HG03103 (cell line): Measurements from ENCODE around the gene HMGB4.

Source experiments
- ATAC-seq: cut with Tn5 transposase; IDR thresholded peaks from one replicate; pipeline ENCODE4 v1.9.1; 2021; ENCODE audit warnings: low read depth; ENCODE audit not compliant: unreplicated experiment

Gene HMGB4

DNA sequence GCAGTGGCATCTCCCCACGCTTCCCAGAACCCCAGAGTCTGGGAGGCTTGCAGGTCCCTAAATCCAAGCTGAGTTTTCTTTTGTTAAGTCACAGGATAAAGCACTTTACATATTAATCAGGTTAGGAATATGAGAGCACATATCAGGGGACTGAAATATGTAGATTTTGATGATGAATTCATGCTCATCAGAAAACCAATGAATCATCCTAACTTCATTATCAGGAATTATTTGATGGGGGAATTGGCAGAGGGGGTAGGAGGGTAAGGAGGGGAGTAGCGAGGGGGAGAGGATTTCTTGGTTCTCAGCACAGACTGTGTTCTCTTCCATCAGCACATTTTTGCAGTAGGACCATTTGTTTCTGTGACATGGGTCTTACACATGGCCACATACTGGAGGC, 32.1 kb downstream of the HMGB4 start:
- ATAC-seq = no peak

DNA sequence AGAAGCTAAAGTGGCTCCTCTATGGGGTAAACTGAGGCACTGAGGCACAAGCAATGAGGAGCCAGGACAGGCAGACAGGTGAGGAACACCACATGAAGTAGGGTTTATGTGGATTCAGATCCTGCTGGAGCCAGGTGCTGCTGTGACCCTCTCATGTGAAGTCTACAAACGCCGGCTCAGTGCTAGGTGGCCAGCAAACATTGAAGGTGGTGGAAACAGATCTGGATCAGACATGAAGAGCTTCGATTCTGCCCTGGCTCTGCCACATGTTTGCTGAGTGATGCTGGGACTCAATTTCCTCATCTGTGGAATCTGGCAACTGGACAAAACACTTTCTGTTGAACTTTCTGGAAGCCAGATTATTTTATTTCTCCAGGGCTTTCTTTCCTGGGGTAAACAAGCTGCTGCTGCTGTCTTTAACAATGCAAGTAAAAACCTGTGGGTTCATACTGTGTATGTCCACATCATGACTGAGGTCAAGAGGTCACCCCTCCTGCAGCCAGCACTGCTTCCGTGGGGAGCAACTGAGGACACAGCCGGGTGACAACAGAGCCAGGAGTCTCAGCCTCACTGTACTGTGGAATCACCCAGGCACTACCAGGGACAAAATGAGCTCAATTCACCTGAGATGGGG, 33.3 kb downstream of the HMGB4 start:
- no peak for ATAC-seq

DNA sequence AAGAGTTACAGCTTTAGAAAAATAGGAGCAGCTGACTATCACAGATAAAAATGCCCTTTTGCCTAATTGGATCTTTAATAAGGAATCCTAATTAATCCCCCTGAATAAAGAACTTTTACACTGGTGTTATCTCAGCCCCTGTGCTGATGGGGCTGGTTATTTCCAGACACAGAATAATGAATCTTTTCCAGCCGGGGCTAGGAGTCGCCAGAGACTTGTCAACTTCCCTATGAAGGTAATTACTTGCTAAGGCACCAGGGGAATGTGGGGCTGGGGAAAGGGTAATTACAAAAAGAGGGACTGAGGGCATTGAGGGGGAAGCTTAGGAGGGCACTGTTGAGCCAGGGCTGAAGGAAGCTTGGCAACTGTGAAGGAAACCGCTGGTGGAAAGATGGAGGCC, 34.5 kb downstream of the HMGB4 start:
- ATAC-seq = no peak

DNA sequence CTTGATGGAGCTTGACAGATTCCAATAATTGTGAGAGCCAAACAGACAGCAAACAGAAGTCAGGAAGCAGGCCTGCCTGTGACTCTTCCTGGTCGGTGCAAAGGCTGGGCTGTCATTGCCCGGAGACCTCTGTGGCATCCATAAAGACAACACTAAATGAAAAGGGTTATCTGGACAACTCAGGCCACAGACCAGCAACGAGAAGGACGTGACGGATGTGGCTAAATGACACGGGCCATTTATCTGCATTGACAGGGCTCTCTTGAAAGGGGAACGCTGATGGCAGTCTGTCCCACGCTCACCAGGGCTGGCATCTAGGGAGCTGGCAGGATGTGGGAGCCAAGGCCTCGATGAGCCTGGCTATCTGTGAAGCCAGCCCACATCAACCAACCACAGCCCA, 35.0 kb downstream of the HMGB4 start:
- ATAC-seq = no peak

DNA sequence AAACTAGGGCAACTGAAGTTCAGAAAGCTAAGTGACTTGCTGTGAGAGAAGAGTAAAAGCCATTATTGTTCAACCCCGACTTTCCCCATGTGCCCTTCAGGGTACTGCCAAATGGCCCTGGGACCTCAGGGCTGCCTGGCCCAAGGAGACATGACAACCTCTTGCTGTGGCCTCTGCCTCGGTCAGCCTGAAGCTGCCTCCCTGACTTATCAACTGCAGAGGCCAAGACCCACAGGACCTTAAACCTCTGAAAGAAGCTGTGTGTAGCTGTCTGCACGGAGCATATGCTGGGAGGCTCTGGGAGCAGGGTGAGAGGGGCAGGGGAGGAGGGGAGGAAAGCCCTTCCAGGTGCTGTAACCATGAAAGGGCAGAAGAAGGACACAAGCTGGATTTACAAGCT, 35.9 kb downstream of the HMGB4 start:
- no peak for ATAC-seq

DNA sequence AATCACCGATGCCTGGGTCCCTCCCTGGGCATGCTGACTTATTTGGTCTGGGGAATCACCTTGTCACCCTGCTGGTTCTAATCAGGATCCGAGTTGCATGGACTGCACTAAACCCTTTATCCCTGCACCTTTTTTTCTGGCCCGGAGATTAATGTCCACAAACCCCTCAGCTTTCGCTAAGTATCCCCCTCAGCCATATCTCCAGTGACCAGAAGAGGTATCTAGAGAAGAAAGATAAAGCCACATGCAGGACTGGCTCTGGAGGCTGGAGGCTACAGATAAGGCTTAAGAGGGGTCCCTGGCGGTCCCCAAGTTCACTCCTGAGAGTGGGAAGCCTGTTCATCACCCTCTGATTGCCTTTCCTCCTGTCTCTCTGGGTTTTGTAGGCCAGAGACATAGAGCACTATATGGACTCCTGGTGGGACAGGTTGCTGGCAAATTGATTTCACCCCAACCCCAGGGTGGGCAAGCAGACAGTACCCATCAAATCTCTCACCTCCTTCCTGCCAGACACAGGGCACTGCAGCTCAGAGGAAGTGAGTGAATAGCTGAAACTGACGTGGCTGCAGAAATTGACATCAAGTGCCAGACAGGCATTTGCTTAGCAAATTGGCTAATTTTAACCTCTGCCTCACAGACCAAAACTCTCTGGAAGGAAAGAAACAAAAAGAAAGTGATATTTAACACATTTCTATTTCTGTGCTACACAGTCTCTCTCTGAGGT, 38.8 kb downstream of the HMGB4 start:
- ATAC-seq = peak; percentile 55

DNA sequence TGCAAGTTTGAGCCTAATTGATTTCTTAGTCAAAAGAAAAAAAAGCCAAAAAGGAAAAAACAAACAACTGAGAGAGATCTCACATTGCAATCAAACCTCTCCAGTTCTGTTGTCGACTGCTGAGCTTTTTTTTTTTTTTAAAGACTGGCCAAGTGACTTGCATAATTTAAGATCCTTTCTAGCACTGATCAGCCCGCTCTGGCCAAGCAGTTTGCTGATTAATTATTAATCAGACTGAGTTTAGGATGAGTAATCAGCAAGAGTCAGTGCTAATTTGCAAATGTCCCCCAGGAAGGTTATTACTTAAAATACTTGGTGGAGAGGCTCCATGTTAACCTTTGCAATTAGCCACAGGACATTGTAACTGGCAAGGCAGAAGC, 39.3 kb downstream of the HMGB4 start:
- peak; percentile 6 for ATAC-seq

DNA sequence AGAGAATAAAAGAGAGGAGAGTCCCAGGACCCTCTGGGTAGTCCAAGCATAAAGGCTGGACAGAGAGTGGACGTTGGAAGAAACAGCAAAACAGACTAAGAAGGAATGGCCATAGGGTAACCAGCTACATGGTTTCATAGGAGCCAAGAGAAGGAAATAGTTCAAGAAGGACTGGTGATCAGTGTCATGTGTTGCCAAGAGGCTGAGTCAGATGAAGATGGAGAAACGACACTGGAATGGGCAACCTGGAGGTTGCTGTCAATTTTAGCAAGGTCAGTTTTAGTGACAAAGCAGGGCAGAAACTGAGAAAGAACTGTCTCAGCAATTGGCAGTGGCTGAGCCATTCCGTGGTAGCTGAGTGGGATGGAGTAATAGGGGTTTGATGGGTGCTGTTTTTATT, 41.4 kb downstream of the HMGB4 start:
- no peak for ATAC-seq

DNA sequence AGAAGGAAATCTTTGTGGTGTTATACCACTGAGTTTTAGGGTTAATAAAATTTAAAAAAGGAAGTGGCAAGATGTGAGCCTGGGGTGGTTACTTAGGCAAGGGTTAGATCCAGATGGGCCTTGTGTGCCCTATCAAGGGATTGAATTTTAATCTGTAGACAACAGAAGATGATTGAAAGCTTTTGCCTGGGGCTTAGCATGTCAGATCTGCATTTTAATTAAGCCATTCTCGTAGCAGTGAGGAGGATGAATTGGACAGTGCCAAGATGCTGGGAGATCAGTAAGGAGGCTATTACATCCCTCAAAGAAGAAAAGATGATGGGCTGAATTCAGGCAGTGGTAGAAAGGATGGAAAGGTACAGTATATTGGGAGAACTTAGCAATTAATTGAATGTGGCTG, 42.3 kb downstream of the HMGB4 start:
- ATAC-seq = no peak

DNA sequence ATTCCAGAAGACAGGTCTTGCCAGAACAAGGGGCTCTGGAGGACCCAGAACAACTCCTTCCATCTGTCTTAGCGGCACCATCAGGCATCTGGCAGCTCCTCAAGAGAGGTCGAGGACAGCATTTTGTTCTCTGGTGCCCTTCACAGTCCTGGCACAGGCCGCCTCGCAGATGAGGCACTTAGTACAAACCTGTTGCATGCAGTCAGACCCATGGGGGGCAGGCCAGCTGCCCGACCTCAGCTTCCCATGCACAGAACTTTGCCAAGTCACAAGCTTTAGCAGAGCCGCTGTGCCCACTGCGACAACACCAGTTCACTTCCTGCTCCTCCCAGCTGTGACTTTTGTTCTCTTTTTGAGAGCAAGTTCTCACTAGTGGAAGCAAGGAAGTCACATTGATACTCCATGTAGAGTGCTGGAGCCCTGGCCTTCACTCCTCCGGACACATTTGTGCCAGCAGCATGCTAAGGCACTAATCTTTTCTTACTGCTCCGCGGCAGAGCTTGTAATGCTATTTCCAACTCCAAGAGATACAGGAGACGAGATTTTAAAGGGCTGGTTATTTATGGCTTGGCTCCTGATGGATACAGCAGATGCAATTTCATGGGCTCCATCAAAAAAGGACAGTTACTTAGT, 44.6 kb downstream of the HMGB4 start:
- ATAC-seq = no peak
